Activated CD4-positive, alpha-beta memory T cell treated with anti-CD3 and anti-CD28 coated beads, Interleukin-2, amount 10 ng/mL, durations not matched to agents 7 days and 5 days (primary cell): ENCODE results near the gene CTIF. TPM values are rescaled to one million over a fixed set of nuclear protein-coding genes. Genes with fewer than 3 reads are reported as not detected.

Experiments
- CTCF ChIA-PET: fragments of 350-600 bp; sonication (Branson Sonifier 250); formaldehyde crosslinking; loops from one replicate; lab custom pipeline; 2021; ENCODE audit warnings: antibody characterized with exemption, inconsistent platforms; lab: Charles Lee
- POLR2A ChIA-PET: fragments of 350-600 bp; sonication (Branson Sonifier 250); formaldehyde crosslinking; loops from one replicate; lab custom pipeline; 2021; ENCODE audit warnings: antibody characterized with exemption; lab: Charles Lee
- DNase-seq: peaks from one replicate; pipeline ENCODE4 v3.0.0-alpha.2; 2020
- H3K27ac Mint-ChIP-seq: one replicate; pipeline ENCODE4 v1.8.0; 2021; ENCODE audit warnings: mild to moderate bottlenecking, mixed read lengths
- H3K27me3 Mint-ChIP-seq: one replicate; pipeline ENCODE4 v1.8.0; 2021; ENCODE audit warnings: mixed read lengths
- H3K36me3 Mint-ChIP-seq: one replicate; pipeline ENCODE4 v1.8.0; 2021; ENCODE audit warnings: low read depth, mixed read lengths
- H3K4me1 Mint-ChIP-seq: one replicate; pipeline ENCODE4 v1.8.0; 2021; ENCODE audit warnings: mixed read lengths
- H3K4me3 Mint-ChIP-seq: one replicate; pipeline ENCODE4 v1.8.0; 2021; ENCODE audit warnings: mild to moderate bottlenecking, mixed read lengths
- H3K9me3 Mint-ChIP-seq: one replicate; pipeline ENCODE4 v1.8.0; 2021; ENCODE audit warnings: mixed read lengths
- total RNA-seq, 2 experiments: library from RNA; stranded (reverse); gene quantifications; one replicate each; pipeline ENCODE4 v1.2.3, GENCODE V29; 2021

Gene CTIF
- total RNA-seq, 2 experiments from 2014 or later: 4.9 to 5.1 TPM

DNA sequence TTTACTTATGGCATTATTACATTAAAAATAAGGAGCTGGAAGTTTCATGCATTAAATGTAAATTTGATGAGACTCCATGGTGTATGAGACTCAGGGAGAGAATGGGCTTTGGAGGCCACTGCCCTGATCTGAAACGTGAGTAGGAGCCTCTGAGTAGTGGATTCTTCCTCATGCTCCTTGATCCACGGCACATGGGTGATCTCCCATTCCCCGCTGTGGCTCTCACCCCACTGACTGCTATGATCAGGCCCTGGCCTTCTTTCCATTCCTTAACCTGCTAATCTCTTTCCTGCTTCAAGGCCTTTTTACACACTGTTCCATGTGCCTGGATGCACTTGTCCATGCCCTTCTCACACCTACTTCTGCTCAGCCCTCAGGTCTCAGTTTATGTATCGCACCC is 343.5 kb downstream of the CTIF start:
- H3K9me3 Mint-ChIP-seq: no peaks in the 10 kb centered on the region
- DNase-seq: no peak
- H3K4me1 Mint-ChIP-seq: peaks cover 11% of the 10 kb centered on the region
- H3K36me3 Mint-ChIP-seq: no peaks in the 10 kb centered on the region
- POLR2A ChIA-PET: no interaction called here
- CTCF ChIA-PET: no interaction called here
- H3K27me3 Mint-ChIP-seq: no peaks in the 10 kb centered on the region
- no peak overlapping the region for H3K4me3 Mint-ChIP-seq
- no peak overlapping the region for H3K27ac Mint-ChIP-seq

DNA sequence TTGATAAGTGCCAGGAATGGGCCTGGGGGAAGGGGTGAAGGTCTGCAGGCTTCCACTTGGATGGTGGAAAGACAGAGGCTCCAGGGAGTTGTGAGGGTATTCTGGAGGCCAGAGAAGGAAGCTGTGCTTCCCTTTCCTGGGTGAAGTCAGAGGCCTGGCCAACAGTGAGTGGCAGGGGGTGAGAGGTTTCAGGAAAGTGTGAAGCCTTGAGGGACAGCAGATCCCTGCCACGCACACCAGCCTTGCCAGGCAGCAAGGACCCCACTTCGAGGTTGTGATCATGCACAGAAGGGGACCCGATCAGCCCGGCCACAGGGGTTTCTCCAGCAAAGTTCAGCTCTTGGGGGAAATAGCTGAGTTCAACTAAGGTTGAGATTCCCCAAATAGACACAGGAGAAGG is 345.5 kb downstream of the CTIF start:
- CTCF ChIA-PET: no interaction called here
- DNase-seq: no peak
- Mint-ChIP-seq H3K4me1 (peaks cover 11% of the 10 kb centered on the region), H3K4me3 (no peak overlapping the region), H3K27ac (no peak overlapping the region), H3K9me3 (no peaks in the 10 kb centered on the region), H3K36me3 (no peaks in the 10 kb centered on the region), H3K27me3 (no peaks in the 10 kb centered on the region)
- POLR2A ChIA-PET: no interaction called here

DNA sequence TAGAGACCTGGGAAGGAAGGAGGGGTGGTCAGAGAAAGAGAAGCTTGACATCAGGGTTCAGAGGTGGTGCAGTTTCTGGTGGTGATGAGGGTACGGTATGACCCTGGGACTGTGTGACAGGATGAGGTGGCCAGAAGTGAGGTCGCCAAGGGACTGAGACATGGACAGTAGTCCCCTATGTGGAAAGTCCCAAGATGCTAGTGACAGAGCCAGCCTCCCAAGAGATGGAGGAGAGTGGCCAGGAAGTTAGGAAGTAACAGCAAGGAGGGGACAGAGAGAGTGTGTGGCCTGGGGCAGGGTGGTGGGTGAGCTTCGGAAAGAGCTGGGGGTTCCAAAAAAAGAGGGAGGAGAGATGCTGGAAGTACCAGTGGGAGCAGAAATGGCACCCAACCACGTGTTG is 345.9 kb downstream of the CTIF start:
- ChIA-PET POLR2A (no interaction called here), CTCF (no interaction called here)
- Mint-ChIP-seq H3K27ac (no peak overlapping the region), H3K9me3 (no peaks in the 10 kb centered on the region), H3K36me3 (no peaks in the 10 kb centered on the region), H3K27me3 (no peaks in the 10 kb centered on the region), H3K4me3 (no peak overlapping the region), H3K4me1 (peaks cover 11% of the 10 kb centered on the region)
- DNase-seq: no peak

DNA sequence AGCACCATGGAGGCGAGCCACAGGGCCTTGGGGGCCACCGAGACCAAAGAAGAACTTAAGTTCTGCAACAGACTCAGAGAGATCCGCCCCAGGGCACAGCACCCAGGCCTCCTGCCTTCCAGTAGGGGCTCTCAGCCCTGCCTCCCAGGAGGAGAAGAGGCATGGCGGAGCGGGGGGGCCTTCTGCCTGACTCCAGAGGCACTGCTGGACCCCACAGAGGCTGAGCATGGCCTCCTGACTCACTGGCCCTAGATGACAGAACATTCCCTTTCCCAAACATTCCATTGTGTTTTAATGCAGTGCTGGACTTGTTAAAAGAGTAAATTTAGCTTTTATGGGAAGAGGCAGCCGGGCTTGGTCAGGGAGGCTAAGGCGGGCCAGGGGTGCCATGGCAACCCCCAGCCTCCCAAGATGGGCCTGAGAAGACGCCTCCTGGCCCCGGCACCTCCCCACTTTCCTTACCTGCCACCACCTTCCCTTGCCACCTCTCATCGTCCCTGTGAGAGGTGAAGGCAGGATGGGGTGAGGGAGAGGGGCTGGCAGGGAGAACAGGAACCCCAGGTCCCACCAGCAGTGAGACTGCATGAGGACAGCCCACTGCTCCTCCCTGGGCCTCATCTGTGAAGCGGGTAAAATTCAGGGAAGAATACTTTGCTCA is 346.6 kb downstream of the CTIF start:
- Mint-ChIP-seq H3K4me3 (no peak overlapping the region), H3K27ac (no peak overlapping the region)
- CTCF ChIA-PET: no interaction called here

DNA sequence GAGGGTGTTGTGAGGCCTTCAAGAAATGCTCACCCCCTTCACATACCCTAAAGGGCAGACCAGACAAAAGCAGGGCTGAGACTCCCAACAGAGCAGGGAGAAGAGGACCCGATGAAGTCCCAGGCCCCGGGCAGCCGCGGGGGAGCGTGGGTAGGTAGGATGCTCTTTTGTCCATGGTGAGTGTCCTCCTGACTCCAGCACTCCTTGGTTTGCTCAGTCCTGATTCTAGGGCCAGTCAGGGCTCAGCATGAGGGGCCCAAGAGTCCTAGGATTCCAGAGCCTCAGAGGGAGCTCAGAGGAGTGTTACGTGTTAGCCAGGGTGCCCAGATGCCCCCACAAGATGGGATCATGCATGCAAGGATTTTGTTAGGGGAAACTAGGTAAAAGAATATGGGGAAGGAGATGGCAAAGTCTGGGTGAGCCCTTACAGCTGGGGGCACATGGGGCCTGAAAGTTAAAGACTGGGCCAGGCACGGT is 347.1 kb downstream of the CTIF start:
- Mint-ChIP-seq H3K27me3 (no peaks in the 10 kb centered on the region), H3K36me3 (no peaks in the 10 kb centered on the region), H3K9me3 (no peaks in the 10 kb centered on the region), H3K4me1 (peaks cover 1% of the 10 kb centered on the region), H3K4me3 (no peak overlapping the region), H3K27ac (no peak overlapping the region)
- POLR2A ChIA-PET: interaction anchor here (1.0 kb wide), 1 partner anchor 55 kb away, joined by 3 read pairs; no protein-coding TSS in a partner anchor
- DNase-seq: no peak
- CTCF ChIA-PET: no interaction called here

More for the DNA sequence above, 346.6 kb downstream of the CTIF start:
- no peaks in the 10 kb centered on the region for H3K36me3 Mint-ChIP-seq
- no peaks in the 10 kb centered on the region for H3K27me3 Mint-ChIP-seq
- no peaks in the 10 kb centered on the region for H3K9me3 Mint-ChIP-seq
- POLR2A ChIA-PET: no interaction called here
- no peak for DNase-seq
- H3K4me1 Mint-ChIP-seq: peaks cover 7% of the 10 kb centered on the region

DNA sequence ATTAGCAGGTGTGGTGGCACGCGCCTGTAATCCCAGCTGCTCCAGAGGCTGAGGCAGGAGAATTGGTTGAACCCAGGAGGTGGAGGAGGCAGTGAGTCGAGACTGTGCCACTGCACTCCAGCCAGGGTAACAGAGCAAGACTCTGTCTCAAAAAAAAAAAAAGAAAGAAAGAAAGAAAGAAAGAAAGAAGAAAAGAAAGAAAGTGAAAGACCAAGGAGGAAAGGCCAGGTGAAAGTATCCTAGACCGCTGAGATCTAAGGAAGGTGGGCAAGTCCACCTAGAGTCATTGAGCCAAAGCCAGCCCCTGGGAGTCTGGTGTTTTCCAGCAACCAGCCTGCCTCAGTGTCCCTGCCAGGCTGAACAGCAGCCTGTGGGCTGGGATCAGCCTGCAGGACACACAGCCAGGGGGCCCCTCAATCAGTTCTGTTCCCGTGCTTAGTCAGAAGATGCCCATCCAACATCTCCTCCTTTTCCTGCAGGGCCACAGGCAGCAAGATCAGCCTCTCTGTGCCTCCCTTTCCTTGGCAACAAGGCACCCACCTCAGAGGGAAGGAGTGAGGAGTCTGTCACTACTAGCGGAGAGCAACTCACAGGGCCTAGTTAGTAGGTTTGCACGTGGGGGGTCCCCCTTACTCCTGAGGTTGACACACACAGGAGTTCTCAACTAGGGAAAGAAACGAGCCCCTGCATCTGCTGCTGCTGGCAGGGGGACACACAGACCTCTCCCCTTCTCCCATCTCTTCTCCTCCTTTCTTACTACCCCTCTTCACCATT is 347.9 kb downstream of the CTIF start:
- Mint-ChIP-seq H3K36me3 (no peaks in the 10 kb centered on the region), H3K9me3 (no peaks in the 10 kb centered on the region), H3K27ac (no peak overlapping the region), H3K27me3 (no peaks in the 10 kb centered on the region), H3K4me3 (no peak overlapping the region), H3K4me1 (no peaks in the 10 kb centered on the region)
- no peak for DNase-seq
- ChIA-PET POLR2A (interaction anchor here (1.0 kb wide), 1 partner anchor 54 kb away, joined by 3 read pairs; no protein-coding TSS in a partner anchor), CTCF (no interaction called here)

DNA sequence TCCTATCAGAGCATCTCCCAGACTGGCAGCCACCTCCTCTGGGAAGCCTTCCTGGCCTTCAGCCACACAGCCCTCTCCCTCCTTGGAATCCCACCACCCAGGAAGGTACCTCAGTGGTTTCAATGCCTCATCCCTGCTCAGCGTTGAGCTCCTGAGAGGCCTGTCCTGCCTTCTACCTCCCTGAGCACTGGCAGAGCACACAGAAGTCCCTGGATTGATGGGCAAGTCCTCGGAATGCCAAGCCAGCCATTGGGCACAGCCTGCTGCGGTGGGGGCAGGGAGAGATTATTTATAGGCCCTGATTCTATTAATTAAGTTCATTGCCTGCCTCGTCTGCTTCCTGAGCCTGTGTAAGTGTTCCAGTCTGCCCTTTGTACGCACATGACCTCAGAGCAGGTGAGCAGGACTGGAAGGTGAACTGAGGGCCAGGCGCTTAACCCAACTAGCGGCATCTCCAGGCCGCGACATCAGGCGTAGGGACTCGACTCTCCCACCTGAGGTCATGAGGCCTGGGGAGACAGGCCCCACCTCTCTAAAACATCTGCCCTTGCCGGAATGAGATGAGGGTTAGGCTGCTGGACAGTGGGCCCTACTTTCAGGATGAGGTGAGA is 348.6 kb downstream of the CTIF start:
- Mint-ChIP-seq H3K27me3 (no peaks in the 10 kb centered on the region), H3K4me3 (no peak overlapping the region), H3K36me3 (no peaks in the 10 kb centered on the region), H3K9me3 (no peaks in the 10 kb centered on the region), H3K27ac (no peak overlapping the region), H3K4me1 (no peaks in the 10 kb centered on the region)
- DNase-seq: no peak
- ChIA-PET POLR2A (no interaction called here), CTCF (no interaction called here)

DNA sequence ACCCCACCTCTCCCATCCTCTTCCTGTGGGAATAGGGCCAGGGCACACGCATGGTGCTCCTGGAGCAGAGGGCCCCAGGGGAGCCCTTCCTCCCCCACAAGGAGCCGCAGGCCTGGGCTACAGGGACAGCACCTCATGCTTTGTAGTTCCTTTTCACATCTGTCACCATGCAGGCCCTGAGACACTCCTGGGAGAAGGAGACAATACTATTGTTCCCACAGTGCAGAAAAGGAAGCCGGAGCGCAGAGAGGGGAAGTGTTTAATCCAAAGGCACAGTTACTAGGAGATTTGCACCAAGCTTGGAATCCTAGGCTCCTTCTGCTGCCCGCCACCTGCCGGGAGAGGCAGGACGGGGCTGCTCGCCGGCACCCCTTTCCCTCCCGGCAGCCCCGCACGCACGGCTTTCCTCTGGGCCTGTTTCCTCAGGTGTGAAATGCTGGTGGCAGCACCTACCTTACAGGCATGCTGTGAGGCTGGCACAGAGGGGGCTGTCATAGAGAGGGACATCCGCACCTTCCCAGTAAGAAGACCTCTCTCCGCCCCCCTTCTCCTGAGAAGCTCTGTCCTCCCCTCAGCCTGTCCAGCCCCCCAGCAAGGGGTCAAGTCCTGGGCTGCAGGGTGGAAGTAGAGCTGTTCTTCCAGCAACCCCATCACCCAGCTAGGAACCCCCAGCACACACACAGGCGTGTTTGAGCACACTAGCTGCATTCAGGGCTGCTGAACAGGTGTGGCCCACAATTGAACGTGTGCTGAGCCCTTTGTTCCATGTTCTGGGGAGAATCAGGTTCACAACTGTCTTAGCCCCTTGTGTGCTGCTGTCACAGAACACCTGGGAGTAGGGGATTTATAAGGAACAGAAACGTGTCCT is 349.3 kb downstream of the CTIF start:
- ChIA-PET CTCF (no interaction called here), POLR2A (no interaction called here)
- Mint-ChIP-seq H3K9me3 (no peaks in the 10 kb centered on the region), H3K36me3 (no peaks in the 10 kb centered on the region), H3K27me3 (no peaks in the 10 kb centered on the region), H3K4me3 (no peak overlapping the region), H3K27ac (no peak overlapping the region), H3K4me1 (no peaks in the 10 kb centered on the region)
- no peak for DNase-seq

DNA sequence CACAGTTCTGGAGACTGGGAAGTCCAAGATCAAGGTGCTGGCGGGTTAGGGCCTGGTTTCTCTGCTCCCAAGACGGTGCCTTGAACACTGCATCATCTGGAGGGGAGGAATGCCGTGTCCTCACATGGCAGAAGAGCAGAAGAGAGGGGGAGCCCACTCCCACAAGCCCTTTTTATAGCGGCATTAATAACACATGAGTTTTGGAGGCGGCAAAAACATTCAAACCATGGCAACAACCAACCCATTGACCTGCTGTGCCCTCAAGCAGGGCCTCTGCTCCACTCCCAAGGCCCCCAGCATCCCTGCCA is 349.9 kb downstream of the CTIF start:
- no peaks in the 10 kb centered on the region for H3K27me3 Mint-ChIP-seq
- H3K27ac Mint-ChIP-seq: no peak overlapping the region
- CTCF ChIA-PET: no interaction called here
- no peaks in the 10 kb centered on the region for H3K9me3 Mint-ChIP-seq
- no peak for DNase-seq
- H3K4me3 Mint-ChIP-seq: no peak overlapping the region
- POLR2A ChIA-PET: no interaction called here
- no peaks in the 10 kb centered on the region for H3K4me1 Mint-ChIP-seq
- H3K36me3 Mint-ChIP-seq: no peaks in the 10 kb centered on the region

DNA sequence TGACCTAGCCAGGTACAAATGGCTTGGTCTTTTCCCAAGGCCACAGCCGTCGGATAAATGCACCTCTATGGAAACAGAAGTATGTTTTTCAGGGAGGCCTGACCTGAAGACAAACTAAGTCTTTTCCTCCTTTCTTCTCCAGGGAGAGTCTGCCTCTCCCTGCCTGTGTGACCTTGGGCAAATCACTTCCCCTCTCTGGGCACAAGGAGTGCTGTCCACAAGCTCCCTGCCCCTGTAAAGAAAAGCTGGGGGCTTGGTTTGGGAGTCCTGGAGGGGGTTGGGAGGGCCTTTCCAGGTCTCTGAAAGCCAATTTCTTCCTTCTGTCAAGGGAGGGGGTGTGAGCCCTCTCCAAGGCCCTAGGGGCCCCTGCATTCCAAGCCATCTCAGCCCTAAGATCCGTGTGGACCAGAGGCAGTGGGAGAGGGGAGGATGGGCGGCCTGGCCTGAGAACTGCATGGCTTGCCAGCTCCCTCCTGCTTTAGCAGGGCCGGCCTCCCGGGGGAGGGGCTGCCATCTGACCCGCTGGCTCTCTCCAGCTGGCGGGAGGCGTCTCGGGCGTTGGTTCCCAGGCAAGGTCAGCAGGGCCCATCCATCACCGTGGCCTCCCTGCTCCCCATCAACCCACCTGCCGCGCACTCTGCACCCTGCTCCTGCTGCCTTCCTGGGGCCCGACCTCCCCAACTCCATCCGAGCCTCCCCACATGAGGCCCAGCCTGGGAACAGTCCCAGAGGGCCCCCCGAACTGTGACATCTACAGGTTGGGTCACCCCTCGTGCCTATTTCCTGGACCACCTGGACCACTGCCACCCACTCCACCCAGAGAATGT is 350.5 kb downstream of the CTIF start:
- no peak overlapping the region for H3K27ac Mint-ChIP-seq
- POLR2A ChIA-PET: no interaction called here
- H3K4me1 Mint-ChIP-seq: no peaks in the 10 kb centered on the region
- H3K27me3 Mint-ChIP-seq: no peaks in the 10 kb centered on the region
- H3K4me3 Mint-ChIP-seq: no peak overlapping the region
- DNase-seq: no peak
- H3K9me3 Mint-ChIP-seq: no peaks in the 10 kb centered on the region
- CTCF ChIA-PET: no interaction called here
- no peaks in the 10 kb centered on the region for H3K36me3 Mint-ChIP-seq

DNA sequence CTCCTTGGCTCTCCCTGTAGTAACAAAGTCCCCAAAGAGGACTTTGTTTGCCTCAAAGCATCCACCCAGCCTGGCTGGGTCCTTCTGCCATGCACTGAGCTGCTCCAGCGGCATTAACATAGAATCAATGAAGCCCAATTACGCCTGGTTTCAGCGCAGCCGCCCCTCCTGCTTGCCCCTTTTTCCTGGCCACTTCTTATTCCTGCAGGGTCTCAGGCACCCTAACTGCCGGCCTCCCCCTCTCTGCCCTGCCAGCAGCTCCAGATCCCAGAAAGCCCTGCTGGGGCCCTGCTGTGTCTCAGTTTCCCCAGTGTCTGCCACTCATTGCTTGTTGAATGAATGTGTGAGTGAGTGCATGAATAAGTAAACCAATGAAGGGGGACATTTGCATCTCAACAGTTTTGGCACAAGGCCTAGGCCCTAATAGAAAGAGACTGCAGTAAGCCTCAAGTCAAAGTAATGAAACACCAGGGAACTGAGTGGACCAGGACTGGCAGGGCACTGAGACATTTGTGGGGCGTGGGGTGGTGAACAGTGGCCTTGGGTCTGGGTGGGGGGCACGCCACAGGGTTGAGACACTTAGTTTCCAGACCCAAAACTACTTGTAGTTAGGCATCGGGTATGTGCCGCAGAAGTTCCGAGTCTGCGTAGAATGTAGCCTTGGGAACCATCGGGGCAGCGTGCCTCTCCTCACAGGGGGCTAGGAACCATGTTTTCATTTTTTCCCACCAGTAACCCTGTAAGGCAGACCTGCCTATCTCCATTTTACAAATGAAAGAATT is 351.3 kb downstream of the CTIF start:
- Mint-ChIP-seq H3K27ac (no peak overlapping the region), H3K9me3 (no peaks in the 10 kb centered on the region), H3K27me3 (no peaks in the 10 kb centered on the region), H3K4me1 (no peaks in the 10 kb centered on the region), H3K36me3 (no peaks in the 10 kb centered on the region), H3K4me3 (no peak overlapping the region)
- POLR2A ChIA-PET: no interaction called here
- no peak for DNase-seq
- CTCF ChIA-PET: no interaction called here

DNA sequence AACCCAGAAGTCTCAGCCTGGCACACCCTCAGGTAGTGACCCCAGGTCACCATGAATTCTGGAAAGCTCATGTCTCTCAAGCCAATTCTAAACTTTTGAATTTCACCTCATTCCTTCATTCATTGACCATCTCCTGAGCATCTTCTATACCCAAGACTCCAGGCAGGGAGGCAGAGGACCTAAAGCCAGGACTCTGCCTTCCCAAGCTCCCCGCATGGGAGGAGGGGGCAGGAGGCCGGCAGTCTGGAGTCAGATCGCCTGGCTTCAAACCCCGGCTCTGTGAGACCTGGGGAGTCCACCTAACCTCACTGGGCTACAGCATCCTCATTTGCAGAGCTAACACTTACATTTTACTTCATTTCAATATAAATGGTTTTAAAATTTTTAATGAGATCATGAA is 352.9 kb downstream of the CTIF start:
- no peak for DNase-seq
- no peaks in the 10 kb centered on the region for H3K36me3 Mint-ChIP-seq
- CTCF ChIA-PET: no interaction called here
- POLR2A ChIA-PET: no interaction called here
- no peak overlapping the region for H3K4me3 Mint-ChIP-seq
- no peak overlapping the region for H3K27ac Mint-ChIP-seq
- H3K4me1 Mint-ChIP-seq: peaks cover 5% of the 10 kb centered on the region
- no peaks in the 10 kb centered on the region for H3K27me3 Mint-ChIP-seq
- no peaks in the 10 kb centered on the region for H3K9me3 Mint-ChIP-seq
